Upper lobe of right lung (tissue), 1 donor: ENCODE measurements around the gene VARS1. TPM values are rescaled to one million over a fixed set of nuclear protein-coding genes. Genes with fewer than 3 reads are reported as not detected.

Experiments used
- ATAC-seq: fragments of 200-7000 bp; cut with Tn5 transposase; one replicate; pipeline ENCODE4 v1.9.1; 2020; ENCODE audit warnings: mild to moderate bottlenecking, moderate library complexity
- DNase-seq: peaks from one replicate; pipeline ENCODE4 v3.0.0-alpha.2; 2020
- H3K27ac ChIP-seq: fragments of 200-600 bp; one replicate; pipeline ENCODE4 v1.8.0; 2022
- H3K27me3 ChIP-seq: fragments of 200-600 bp; one replicate; pipeline ENCODE4 v1.8.0; 2022; ENCODE audit warnings: mild to moderate bottlenecking
- H3K36me3 ChIP-seq: fragments of 200-600 bp; one replicate; pipeline ENCODE4 v1.8.0; 2022
- H3K4me1 ChIP-seq: fragments of 200-600 bp; one replicate; pipeline ENCODE4 v1.8.0; 2022
- H3K4me3 ChIP-seq: fragments of 200-600 bp; one replicate; pipeline ENCODE4 v1.8.0; 2022; ENCODE audit warnings: mild to moderate bottlenecking
- H3K9me3 ChIP-seq: fragments of 200-600 bp; one replicate; pipeline ENCODE4 v1.8.0; 2022
- intact Hi-C: fragments of 100-400 bp; cut with DNase I; formaldehyde crosslinking; loops from one replicate; pipeline ENCODE4 v1.11.0; 2022
- total RNA-seq: library from RNA; stranded (reverse); fragmentation: NEBNext Ultra II Directional; extraction: Animal tissue kit (Norgen Biotek cat#: 25700); gene quantifications from one replicate; pipeline ENCODE4 v1.2.1, GENCODE V29; 2021
- TF ChIP-seq, protein P1 (sequence below): fragments of 200-600 bp; IDR thresholded peaks from one replicate; pipeline ENCODE4 v1.8.0; 2022; ENCODE audit warnings: antibody characterized with exemption
- donor health status: DM: no; HTN: yes; CAD: no; lungs with severe emphysema.

Gene VARS1
- total RNA-seq, 1 donor from 2014 or later, result 53.0 TPM

DNA sequence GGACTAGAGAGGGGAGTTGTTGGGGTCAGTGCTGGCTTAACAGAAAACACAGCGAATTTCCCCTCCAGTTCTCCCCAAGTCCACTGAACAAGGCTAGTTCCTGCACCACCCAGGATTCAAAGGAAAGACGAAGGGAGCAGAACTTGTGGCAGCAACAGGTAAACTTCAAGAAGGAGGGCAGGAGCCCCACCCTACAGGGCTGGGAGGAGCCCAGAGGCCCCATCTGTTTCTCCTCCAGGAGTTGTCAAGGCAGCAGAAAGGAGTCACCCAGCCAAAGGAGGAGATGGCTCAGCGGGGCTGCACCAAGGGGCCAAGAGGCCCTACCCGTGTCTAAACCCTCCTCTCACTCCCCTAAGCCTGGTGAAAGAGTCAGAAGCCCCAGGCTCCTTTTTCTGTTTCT, 31.4 kb downstream of the VARS1 start:
- no peak for ATAC-seq
- TF ChIP-seq, protein P1, sequence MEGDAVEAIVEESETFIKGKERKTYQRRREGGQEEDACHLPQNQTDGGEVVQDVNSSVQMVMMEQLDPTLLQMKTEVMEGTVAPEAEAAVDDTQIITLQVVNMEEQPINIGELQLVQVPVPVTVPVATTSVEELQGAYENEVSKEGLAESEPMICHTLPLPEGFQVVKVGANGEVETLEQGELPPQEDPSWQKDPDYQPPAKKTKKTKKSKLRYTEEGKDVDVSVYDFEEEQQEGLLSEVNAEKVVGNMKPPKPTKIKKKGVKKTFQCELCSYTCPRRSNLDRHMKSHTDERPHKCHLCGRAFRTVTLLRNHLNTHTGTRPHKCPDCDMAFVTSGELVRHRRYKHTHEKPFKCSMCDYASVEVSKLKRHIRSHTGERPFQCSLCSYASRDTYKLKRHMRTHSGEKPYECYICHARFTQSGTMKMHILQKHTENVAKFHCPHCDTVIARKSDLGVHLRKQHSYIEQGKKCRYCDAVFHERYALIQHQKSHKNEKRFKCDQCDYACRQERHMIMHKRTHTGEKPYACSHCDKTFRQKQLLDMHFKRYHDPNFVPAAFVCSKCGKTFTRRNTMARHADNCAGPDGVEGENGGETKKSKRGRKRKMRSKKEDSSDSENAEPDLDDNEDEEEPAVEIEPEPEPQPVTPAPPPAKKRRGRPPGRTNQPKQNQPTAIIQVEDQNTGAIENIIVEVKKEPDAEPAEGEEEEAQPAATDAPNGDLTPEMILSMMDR, result no peak
- H3K27ac ChIP-seq, result no peak overlapping the region
- peaks cover 4% of the 10 kb centered on the region for H3K4me1 ChIP-seq
- H3K36me3 ChIP-seq, result no peaks in the 10 kb centered on the region
- no peaks in the 10 kb centered on the region for H3K9me3 ChIP-seq
- H3K4me3 ChIP-seq, result no peak overlapping the region
- no peak for DNase-seq
- no peaks in the 10 kb centered on the region for H3K27me3 ChIP-seq
- intact Hi-C loops, result no loop called here

DNA sequence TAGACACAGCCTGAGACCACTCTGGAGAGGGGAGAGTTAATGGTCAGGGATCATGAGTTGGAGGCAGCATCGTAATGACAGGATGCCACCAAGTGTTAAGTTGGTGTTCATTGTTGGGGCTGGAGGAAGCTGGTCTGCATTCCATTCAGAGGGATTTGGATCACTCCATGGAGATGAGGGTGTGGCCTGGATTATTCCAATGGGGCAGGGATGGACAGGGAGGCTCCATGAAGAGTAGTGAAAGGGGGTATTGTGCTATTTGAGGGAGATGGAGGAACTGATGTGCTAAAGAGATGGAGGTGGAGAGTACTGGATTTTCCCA, 32.0 kb downstream of the VARS1 start:
- ATAC-seq (peak; percentile 31), DNase-seq (no peak)
- no peaks in the 10 kb centered on the region for H3K36me3 ChIP-seq
- H3K4me3 ChIP-seq, result no peak overlapping the region
- TF ChIP-seq, protein P1, result no peak
- intact Hi-C loops, result no loop called here
- H3K27me3 ChIP-seq, result no peaks in the 10 kb centered on the region
- H3K27ac ChIP-seq, result no peak overlapping the region
- H3K4me1 ChIP-seq, result no peaks in the 10 kb centered on the region
- no peaks in the 10 kb centered on the region for H3K9me3 ChIP-seq

DNA sequence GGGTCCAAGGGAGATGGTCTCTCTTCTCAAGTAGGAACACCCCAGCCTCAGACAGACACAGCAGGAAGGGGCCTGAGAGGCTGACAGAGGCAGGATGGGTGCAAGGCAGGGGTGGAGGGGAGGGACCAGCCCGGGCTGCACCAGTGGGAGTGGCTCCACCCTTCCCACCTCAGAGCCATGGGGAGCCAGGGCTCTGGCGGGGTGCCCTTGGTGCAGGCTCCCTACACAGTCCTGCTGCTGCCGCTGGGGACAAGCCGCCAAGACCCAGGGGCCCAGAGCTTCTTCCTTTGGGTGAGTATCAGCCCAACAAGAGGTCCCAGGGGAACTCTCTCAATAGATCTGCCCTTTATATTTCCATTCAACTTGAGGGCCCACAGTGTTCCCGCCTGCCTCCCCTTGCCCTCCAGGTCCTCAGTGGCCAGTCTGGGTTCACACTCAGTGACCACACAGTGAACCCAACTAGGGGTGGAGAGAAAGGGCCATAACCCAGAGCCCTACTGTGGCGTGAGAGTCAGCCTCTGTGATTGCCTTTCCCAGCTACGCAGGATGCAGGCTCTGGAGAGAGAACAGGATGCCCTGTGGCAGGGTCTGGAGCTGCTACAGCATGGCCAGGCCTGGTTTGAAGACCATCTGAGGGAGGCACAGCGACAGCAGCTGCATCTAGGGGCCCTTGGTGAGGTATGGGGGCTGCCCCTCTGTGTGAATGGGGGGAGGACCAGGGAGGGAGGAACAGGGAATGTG, 32.5 kb downstream of the VARS1 start:
- Histone ChIP-seq H3K27me3 (no peaks in the 10 kb centered on the region), H3K36me3 (no peaks in the 10 kb centered on the region), H3K4me3 (no peak overlapping the region), H3K4me1 (no peaks in the 10 kb centered on the region), H3K9me3 (no peaks in the 10 kb centered on the region), H3K27ac (no peak overlapping the region)
- DNase-seq, result no peak
- TF ChIP-seq, protein P1, result no peak
- ATAC-seq, result no peak
- intact Hi-C loops, result no loop called here

DNA sequence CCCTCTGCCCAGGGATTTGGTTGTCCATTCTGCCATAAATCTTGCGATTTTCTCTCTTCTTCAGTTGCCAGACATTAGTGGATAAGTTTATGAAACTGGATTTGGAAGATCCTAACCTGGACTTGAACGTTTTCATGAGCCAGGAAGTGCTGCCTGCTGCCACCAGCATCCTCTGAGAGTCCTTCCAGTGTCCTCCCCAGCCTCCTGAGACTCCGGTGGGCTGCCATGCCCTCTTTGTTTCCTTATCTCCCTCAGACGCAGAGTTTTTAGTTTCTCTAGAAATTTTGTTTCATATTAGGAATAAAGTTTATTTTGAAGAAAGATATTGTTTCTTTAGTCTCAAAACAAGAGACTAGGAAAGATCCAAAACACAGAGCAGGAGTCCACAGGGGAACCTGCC, 33.2 kb downstream of the VARS1 start, which contains the start of gene SAPCD1:
SAPCD1 (plus strand) TSS at position 301 of the 400 bp plus-strand sequence. CDS start 399 bp downstream, outside the sequence.
- no peak for ATAC-seq
- intact Hi-C loops, result no loop called here
- TF ChIP-seq, protein P1, result no peak
- no peaks in the 10 kb centered on the region for H3K4me1 ChIP-seq
- no peaks in the 10 kb centered on the region for H3K27me3 ChIP-seq
- no peak for DNase-seq
- no peaks in the 10 kb centered on the region for H3K36me3 ChIP-seq
- no peak within 1 kb of the TSS for H3K4me3 ChIP-seq
- H3K27ac ChIP-seq, result no peak within 1 kb of the TSS
- no peaks in the 10 kb centered on the region for H3K9me3 ChIP-seq

DNA sequence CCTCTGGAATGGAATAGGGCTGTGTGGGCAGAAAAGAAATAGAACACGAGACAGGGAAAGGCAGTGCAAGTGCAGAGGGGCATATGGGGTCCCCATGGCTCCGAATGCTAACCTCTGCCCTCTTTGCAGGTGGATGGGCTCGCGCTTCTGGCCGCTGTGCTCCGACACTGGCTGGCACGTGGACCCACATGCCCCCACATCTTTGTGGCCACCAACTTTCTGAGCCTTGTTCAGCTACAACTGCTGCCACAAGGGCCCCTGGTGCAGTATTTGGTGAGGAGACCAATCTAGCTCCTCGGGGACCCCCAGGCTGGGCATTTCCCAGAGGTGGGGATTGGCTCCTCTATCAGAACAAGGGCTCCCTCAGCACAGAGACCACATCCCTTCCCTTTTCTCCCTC, 34.2 kb downstream of the VARS1 start:
- no peaks in the 10 kb centered on the region for H3K4me1 ChIP-seq
- no peaks in the 10 kb centered on the region for H3K36me3 ChIP-seq
- ATAC-seq (no peak), DNase-seq (no peak)
- TF ChIP-seq, protein P1, result no peak
- no peaks in the 10 kb centered on the region for H3K9me3 ChIP-seq
- intact Hi-C loops, result no loop called here
- H3K27me3 ChIP-seq, result no peaks in the 10 kb centered on the region
- no peak overlapping the region for H3K4me3 ChIP-seq
- H3K27ac ChIP-seq, result no peak overlapping the region

DNA sequence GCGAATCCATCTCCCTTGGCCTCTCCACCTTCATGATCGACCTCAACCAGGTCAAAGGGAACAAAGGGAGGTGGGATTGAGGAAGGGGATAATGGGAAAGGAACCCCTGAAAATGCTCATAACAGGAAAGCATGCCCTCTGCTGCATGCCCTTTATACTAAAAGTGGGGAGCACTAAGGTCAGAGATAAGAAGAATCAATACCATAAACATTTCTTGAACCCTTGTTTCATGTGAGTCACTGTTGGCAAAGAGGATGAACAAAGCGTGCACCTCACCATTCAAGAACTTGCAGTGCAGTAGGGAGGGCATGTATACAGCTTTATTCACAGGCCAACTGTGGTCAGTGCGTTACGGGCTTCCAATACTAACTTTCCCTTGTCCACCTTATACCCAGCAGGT, 34.8 kb downstream of the VARS1 start:
- no peaks in the 10 kb centered on the region for H3K27me3 ChIP-seq
- no peaks in the 10 kb centered on the region for H3K36me3 ChIP-seq
- H3K4me3 ChIP-seq, result no peak overlapping the region
- no peaks in the 10 kb centered on the region for H3K4me1 ChIP-seq
- TF ChIP-seq, protein P1, result no peak
- no peak for DNase-seq
- H3K9me3 ChIP-seq, result no peaks in the 10 kb centered on the region
- H3K27ac ChIP-seq, result no peak overlapping the region
- intact Hi-C loops, result no loop called here
- no peak for ATAC-seq
